ENCODE results near the gene AKAP11.

Gene AKAP11

DNA sequence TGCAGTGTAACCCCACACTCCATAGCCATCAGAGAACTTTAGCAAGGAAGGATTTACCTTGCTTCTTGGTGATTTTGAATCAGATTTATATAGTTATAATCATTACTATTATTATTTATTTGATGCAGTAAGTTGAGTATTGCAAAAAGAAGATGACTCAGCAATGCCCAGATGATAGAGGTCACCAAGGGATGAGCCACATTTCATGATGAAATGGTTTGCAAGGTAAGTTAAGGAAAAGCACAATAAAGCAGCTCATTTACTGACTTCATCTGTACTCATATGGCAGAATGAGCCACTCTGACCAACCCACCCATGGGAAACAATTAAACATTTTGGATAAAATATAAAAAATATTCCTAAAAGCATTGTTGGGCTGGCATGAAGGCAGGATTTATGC lies 59.1 kb downstream of the AKAP11 start:
- no peak for DNase-seq
- Histone ChIP-seq H3K4me2 (ENCODE audit: insufficient read depth, low read length) (no peak overlapping the region), H3K27ac (ENCODE audit: low read length) (no peak overlapping the region), H3K36me3 (ENCODE audit: insufficient read depth, low read length) (no peaks in the 10 kb centered on the region), H2AFZ (ENCODE audit: low read depth, low read length) (no peak overlapping the region), H3K9me3 (ENCODE audit: insufficient read depth, low read length, severe bottlenecking) (no peaks in the 10 kb centered on the region), H3K4me1 (ENCODE audit: insufficient read depth, low read length) (peaks cover 16% of the 10 kb centered on the region), H3K9ac (ENCODE audit: low read depth, low read length) (no peak overlapping the region), H4K20me1 (ENCODE audit: insufficient read depth, low read length) (no peaks in the 10 kb centered on the region), H3K27me3 (ENCODE audit: insufficient read depth, low read length, poor library complexity) (no peaks in the 10 kb centered on the region), H3K4me3 (ENCODE audit: low read depth in 1 of 2, low read length in 2 of 2) (no peak overlapping the region), H3K79me2 (ENCODE audit: insufficient read depth, low read length) (no peaks in the 10 kb centered on the region)
- ATAC-seq (ENCODE audit: insufficient read depth, low read depth) = no peak
- TF ChIP-seq CTCF (IDR thresholded peaks at IDR 0.05; ENCODE audit: borderline replicate concordance, extremely low read depth, low read length, poor library complexity, severe bottlenecking) = no peak
- no peak for TF ChIP-seq EZH2 (IDR thresholded peaks at IDR 0.05; ENCODE audit: borderline replicate concordance, low read depth, low read length, severe bottlenecking)

DNA sequence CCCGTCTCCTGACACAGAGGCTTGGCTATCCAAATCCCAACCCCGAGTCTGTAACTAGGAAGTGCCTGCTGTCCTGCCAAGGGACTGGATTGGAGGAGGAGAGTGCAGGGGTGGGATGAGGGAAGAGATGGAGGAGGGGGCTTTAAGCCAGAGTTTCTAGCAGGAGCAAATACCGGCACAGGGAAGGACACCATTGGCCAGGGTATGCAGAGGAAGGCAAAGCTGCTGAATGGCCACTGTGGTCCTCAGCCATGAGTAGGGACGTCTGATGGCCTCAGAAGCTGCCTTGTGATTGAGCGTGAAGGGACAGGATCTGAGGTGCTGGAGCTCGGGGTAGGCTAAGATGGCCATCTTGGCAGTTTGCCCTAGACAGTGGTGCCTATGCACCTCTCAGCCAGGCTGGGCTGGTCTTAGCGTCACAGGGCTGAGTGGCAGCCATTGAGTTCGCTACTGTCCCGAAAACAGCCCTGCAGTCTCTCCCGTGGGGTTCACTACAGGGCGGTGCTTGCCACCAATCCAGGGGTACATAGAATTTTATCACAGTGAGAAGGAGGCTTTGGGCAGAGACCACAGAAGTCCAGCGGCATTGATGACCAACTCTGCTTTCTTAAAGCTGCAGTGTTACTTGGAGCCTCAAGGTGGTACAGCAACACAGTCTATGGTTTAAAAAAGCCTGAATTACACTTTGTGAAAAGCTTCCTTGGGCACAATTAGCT lies 61.8 kb downstream of the AKAP11 start:
- no peak overlapping the region for H3K4me3 ChIP-seq (ENCODE audit: low read depth in 1 of 2, low read length in 2 of 2)
- H3K9ac ChIP-seq (ENCODE audit: low read depth, low read length) = no peak overlapping the region
- no peak overlapping the region for H3K4me2 ChIP-seq (ENCODE audit: insufficient read depth, low read length)

DNA sequence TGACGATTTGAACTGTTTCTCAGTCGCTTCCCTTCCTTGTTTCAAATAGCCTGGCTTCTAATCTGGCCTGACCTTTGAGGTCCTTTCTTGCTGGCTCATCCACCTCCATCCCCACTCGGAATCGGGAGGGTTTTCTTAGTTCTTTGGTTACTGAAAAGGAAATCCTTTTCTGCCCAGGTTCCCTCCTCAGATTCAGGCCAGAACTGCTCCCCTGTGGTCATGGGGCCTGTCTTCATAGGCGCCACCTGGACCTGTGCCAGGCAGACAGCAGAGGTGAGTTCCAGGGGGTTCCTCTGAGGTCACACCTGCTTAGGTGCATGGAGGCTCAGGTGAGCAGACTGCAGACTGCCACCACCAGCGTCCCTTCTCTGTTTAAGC lies 62.4 kb downstream of the AKAP11 start:
- no peak for TF ChIP-seq EZH2 (IDR thresholded peaks at IDR 0.05; ENCODE audit: borderline replicate concordance, low read depth, low read length, severe bottlenecking)
- TF ChIP-seq CTCF (IDR thresholded peaks at IDR 0.05; ENCODE audit: borderline replicate concordance, extremely low read depth, low read length, poor library complexity, severe bottlenecking) = no peak
- no peak overlapping the region for H3K27ac ChIP-seq (ENCODE audit: low read length)
- no peak; the same call in 2 of the 3 replicates for ATAC-seq (ENCODE audit: insufficient read depth, low read depth)
- no peaks in the 10 kb centered on the region for H3K9me3 ChIP-seq (ENCODE audit: insufficient read depth, low read length, severe bottlenecking)
- no peaks in the 10 kb centered on the region for H4K20me1 ChIP-seq (ENCODE audit: insufficient read depth, low read length)
- H3K4me2 ChIP-seq (ENCODE audit: insufficient read depth, low read length) = no peak overlapping the region
- H3K36me3 ChIP-seq (ENCODE audit: insufficient read depth, low read length) = no peaks in the 10 kb centered on the region
- H3K4me3 ChIP-seq (ENCODE audit: low read depth in 1 of 2, low read length in 2 of 2) = no peak overlapping the region
- no peak overlapping the region for H2AFZ ChIP-seq (ENCODE audit: low read depth, low read length)
- no peak for DNase-seq
- H3K9ac ChIP-seq (ENCODE audit: low read depth, low read length) = no peak overlapping the region
- no peaks in the 10 kb centered on the region for H3K79me2 ChIP-seq (ENCODE audit: insufficient read depth, low read length)
- no peaks in the 10 kb centered on the region for H3K27me3 ChIP-seq (ENCODE audit: insufficient read depth, low read length, poor library complexity)
- peaks cover 2% of the 10 kb centered on the region; the same call in 1 of the 2 replicates for H3K4me1 ChIP-seq (ENCODE audit: insufficient read depth, low read length)

More for the DNA sequence above, 61.8 kb downstream of the AKAP11 start:
- no peak overlapping the region for H2AFZ ChIP-seq (ENCODE audit: low read depth, low read length)
- no peaks in the 10 kb centered on the region for H3K27me3 ChIP-seq (ENCODE audit: insufficient read depth, low read length, poor library complexity)
- no peaks in the 10 kb centered on the region for H3K79me2 ChIP-seq (ENCODE audit: insufficient read depth, low read length)
- peaks cover 7% of the 10 kb centered on the region for H3K4me1 ChIP-seq (ENCODE audit: insufficient read depth, low read length)
- no peaks in the 10 kb centered on the region for H3K9me3 ChIP-seq (ENCODE audit: insufficient read depth, low read length, severe bottlenecking)
- no peak for DNase-seq
- H4K20me1 ChIP-seq (ENCODE audit: insufficient read depth, low read length) = no peaks in the 10 kb centered on the region
- peak; percentile 68 for ATAC-seq (ENCODE audit: insufficient read depth, low read depth)
- H3K27ac ChIP-seq (ENCODE audit: low read length) = no peak overlapping the region
- TF ChIP-seq EZH2 (IDR thresholded peaks at IDR 0.05; ENCODE audit: borderline replicate concordance, low read depth, low read length, severe bottlenecking) = no peak
- peak; percentile 63 for TF ChIP-seq CTCF (IDR thresholded peaks at IDR 0.05; ENCODE audit: borderline replicate concordance, extremely low read depth, low read length, poor library complexity, severe bottlenecking)
- no peaks in the 10 kb centered on the region for H3K36me3 ChIP-seq (ENCODE audit: insufficient read depth, low read length)

Measured in DND-41 (cell line).